ENCODE measurements around the gene EZR. TPM values are rescaled to one million over a fixed set of nuclear protein-coding genes. Genes with fewer than 3 reads are reported as not detected.

Gene EZR
- total and polyA plus RNA-seq, 2 of the 8 experiments (the other 6 are each of a cell fraction or from before 2014, with no cell fraction given), result 122 to 286 TPM

GRCh38 chr6:158849899-158850806, 31.0 kb upstream of the EZR start:
- H3K79me2 ChIP-seq (ENCODE audit: control insufficient read depth in 1 of 2, insufficient read depth in 2 of 2, low read length in 2 of 2), result no peaks in the 10 kb centered on the region
- H2BK15ac ChIP-seq (ENCODE audit: low read length), result no peak overlapping the region
- no peak overlapping the region for H3K9ac ChIP-seq (replicated peaks in 1 of 4; ENCODE audit: extremely low read depth in 1 of 4, low read depth in 3 of 4, low read length in 3 of 4)
- peaks cover 0 to 4% of the 10 kb centered on the region in 2 experiments for H4K20me1 ChIP-seq (replicated peaks in 1 of 2; ENCODE audit: control insufficient read depth in 1 of 2, insufficient read depth in 2 of 2, low read length in 2 of 2)
- DNase-seq (ENCODE audit: low read depth in 1 of 2, low spot score in 2 of 2), result no peak
- H3K23me2 ChIP-seq (ENCODE audit: low read depth, low read length), result peaks cover 5% of the 10 kb centered on the region
- H3K9me3 ChIP-seq (ENCODE audit: insufficient read depth in 2 of 2, low read depth in 1 of 2, low read length in 1 of 2), result no peaks in the 10 kb centered on the region
- no peaks in the 10 kb centered on the region for H3K27me3 ChIP-seq (replicated peaks in 1 of 4; ENCODE audit: control insufficient read depth in 3 of 4, extremely low read depth in 1 of 4, insufficient read depth in 3 of 4, low read length in 3 of 4)
- no peak overlapping the region for H4K5ac ChIP-seq (ENCODE audit: insufficient read length, low read depth, low read length)
- ChIA-PET CTCF (ENCODE audit: partially characterized antibody) (no interaction called here), POLR2A (ENCODE audit: partially characterized antibody) (no interaction called here)
- no peak overlapping the region for H3K4me3 ChIP-seq (ENCODE audit: extremely low read depth in 1 of 4, insufficient read depth in 2 of 4, low read depth in 3 of 4, low read length in 4 of 4)
- H3K4me1 ChIP-seq (replicated peaks in 1 of 4; ENCODE audit: control insufficient read depth in 3 of 4, insufficient read depth in 4 of 4, low read length in 3 of 4), result peaks cover 12 to 29% (median 23%) of the 10 kb centered on the region in 4 experiments
- no peak overlapping the region for H3K4me2 ChIP-seq (ENCODE audit: insufficient read depth in 1 of 2, low read depth in 2 of 2, low read length in 2 of 2)
- no peak overlapping the region for H2BK120ac ChIP-seq (replicated peaks; ENCODE audit: low read depth, low read length)
- H2BK20ac ChIP-seq (ENCODE audit: low read length), result peak overlapping the region; percentile 15; the same call in 1 of the 2 replicates
- H4K91ac ChIP-seq (replicated peaks; ENCODE audit: insufficient read length, low read length), result peak overlapping the region; percentile 66
- no peak for FAIRE-seq
- peak overlapping the region; percentile 22; the same call in 1 of the 2 replicates for H3K18ac ChIP-seq (ENCODE audit: extremely low read depth, low read length)
- H3K14ac ChIP-seq (ENCODE audit: insufficient read length), result no peak overlapping the region
- H2BK5ac ChIP-seq (ENCODE audit: low read depth, low read length), result no peak overlapping the region; the same call in 1 of the 2 replicates
- H2AK5ac ChIP-seq (ENCODE audit: low read depth, low read length), result peak overlapping the region; percentile 13; the same call in 1 of the 2 replicates
- WGBS, 2 experiments (ENCODE audit: extremely low coverage in 1 of 2, insufficient coverage in 1 of 2, insufficient read length in 1 of 2, insufficient replicate concordance in 2 of 2, low coverage in 1 of 2, low lambda C conversion rate in 2 of 2, missing lambda C conversion rate in 1 of 2), result 85% methylated on average over 9 of the region's 9 CpGs; no CpG with 5 or more reads in 1 of the 2 experiments
- H2BK12ac ChIP-seq (ENCODE audit: low read depth, low read length), result peak overlapping the region; percentile 60
- no peak overlapping the region for H3K27ac ChIP-seq (ENCODE audit: low read depth, low read length)
- H2AFZ ChIP-seq (ENCODE audit: low read length), result no peak overlapping the region; the same call in 1 of the 2 replicates
- no peak overlapping the region for H3K56ac ChIP-seq (replicated peaks; ENCODE audit: insufficient read length, low read depth, low read length)
- no peak overlapping the region for H3K4ac ChIP-seq (replicated peaks; ENCODE audit: insufficient read length, low read depth, low read length)
- TF ChIP-seq KDM5A (IDR thresholded peaks at IDR 0.05; ENCODE audit: low read length), result no peak
- no peak for TF ChIP-seq PHF8 (conservative IDR thresholded peaks at IDR 0.05; ENCODE audit: low read depth, low read length)
- no peak for TF ChIP-seq SAP30 (IDR thresholded peaks at IDR 0.05; ENCODE audit: insufficient read depth, insufficient replicate concordance, low read length)
- no peak for TF ChIP-seq CEBPB (IDR thresholded peaks at IDR 0.05; ENCODE audit: low read depth, low read length)
- no peak overlapping the region for H3K23ac ChIP-seq (ENCODE audit: insufficient read length)
- H3K79me1 ChIP-seq (ENCODE audit: low read depth, low read length), result no peaks in the 10 kb centered on the region
- no peaks in the 10 kb centered on the region for H3K36me3 ChIP-seq (ENCODE audit: control insufficient read depth in 2 of 4, insufficient read depth in 4 of 4, low read length in 3 of 4)
- H4K8ac ChIP-seq (ENCODE audit: extremely low read depth, insufficient read depth, low read length), result no peak overlapping the region
